BJ (cell line): ENCODE results near the gene RPS6KB1. TPM values are rescaled to one million over a fixed set of nuclear protein-coding genes. Genes with fewer than 3 reads are reported as not detected.
A peak's percentile ranks its signal among the peaks of the same experiment; 100 is the strongest.

ENCODE experiments used
- CTCF ChIA-PET: fragments of 350-600 bp; formaldehyde crosslinking; extraction: SDS; loops from one replicate; lab custom pipeline; 2021; ENCODE audit warnings: antibody characterized with exemption, inconsistent platforms; lab: Yijun Ruan, JAX
- POLR2A ChIA-PET: fragments of 300-600 bp; sonication (Branson Sonifier 250); formaldehyde crosslinking; extraction: SDS; loops from one replicate; lab custom pipeline; 2021; ENCODE audit warnings: antibody characterized with exemption; lab: Charles Lee
- DNase-seq: peaks from one replicate; pipeline ENCODE4 v3.0.0-alpha.2; 2011; ENCODE audit warnings: low read depth
- H3K27me3 ChIP-seq: 2 replicates; pipeline ENCODE4 v1.6.0; 2011; ENCODE audit warnings: low read length; ENCODE audit not compliant: control insufficient read depth, insufficient read depth
- H3K36me3 ChIP-seq: 2 replicates; pipeline ENCODE4 v1.5.1; 2011; ENCODE audit warnings: low read length; ENCODE audit not compliant: control insufficient read depth, insufficient read depth
- H3K4me3 ChIP-seq: 2 replicates; pipeline ENCODE4 v1.5.1; 2011; ENCODE audit warnings: low read depth, mild to moderate bottlenecking, control low read depth, low read length
- CTCF ChIP-seq: IDR thresholded peaks from 2 replicates; pipeline ENCODE4 v1.5.1; 2011; ENCODE audit warnings: low read depth, mild to moderate bottlenecking, control low read depth, inconsistent platforms, low read length, moderate library complexity; ENCODE audit not compliant: insufficient read depth
- polyA minus RNA-seq: library from RNA; depleted of rRNA, polyadenylated mRNA; stranded (reverse); fragments of >200 nt; gene quantifications from 2 replicates; pipeline ENCODE4 v1.2.3, GENCODE V29; 2011; rRNA and poly(A)+ RNA removed
- polyA plus RNA-seq: library from polyadenylated mRNA; depleted of rRNA; stranded (reverse); fragments of >200 nt; gene quantifications from 2 replicates; pipeline ENCODE4 v1.2.3, GENCODE V29; 2011; rRNA removed

Gene RPS6KB1
- polyA plus RNA-seq, result 7.4 and 15.7 TPM in 2 replicates
- polyA minus RNA-seq, result 6.8 and 8.3 TPM in 2 replicates

- ChIA-PET CTCF (interaction anchor here (1.0 to 1.3 kb wide), 2 partner anchors 21 to 147 kb away, joined by 3 read pairs; no protein-coding TSS in a partner anchor), POLR2A (interaction anchor here (0.6 kb wide), 1 partner anchor 168 kb away, joined by 19 read pairs; no protein-coding TSS in a partner anchor)
- Histone ChIP-seq H3K27me3 (no peaks in the 10 kb centered on the region), H3K36me3 (no peaks in the 10 kb centered on the region), H3K4me3 (peak within 1 kb of the TSS; percentile 98)
- TF ChIP-seq CTCF, result no peak
- DNase-seq, result peak; percentile 99
Observed at GRCh38 chr17:59892924-59893675, at the start of gene RPS6KB1, which contains the start of gene TUBD1. RPS6KB1 (plus strand) TSS chr17:59893121; CDS start chr17:59893185, 64 bp downstream. TUBD1 (minus strand) TSS chr17:59892943; CDS start chr17:59891002, 1,941 bp downstream.

DNA sequence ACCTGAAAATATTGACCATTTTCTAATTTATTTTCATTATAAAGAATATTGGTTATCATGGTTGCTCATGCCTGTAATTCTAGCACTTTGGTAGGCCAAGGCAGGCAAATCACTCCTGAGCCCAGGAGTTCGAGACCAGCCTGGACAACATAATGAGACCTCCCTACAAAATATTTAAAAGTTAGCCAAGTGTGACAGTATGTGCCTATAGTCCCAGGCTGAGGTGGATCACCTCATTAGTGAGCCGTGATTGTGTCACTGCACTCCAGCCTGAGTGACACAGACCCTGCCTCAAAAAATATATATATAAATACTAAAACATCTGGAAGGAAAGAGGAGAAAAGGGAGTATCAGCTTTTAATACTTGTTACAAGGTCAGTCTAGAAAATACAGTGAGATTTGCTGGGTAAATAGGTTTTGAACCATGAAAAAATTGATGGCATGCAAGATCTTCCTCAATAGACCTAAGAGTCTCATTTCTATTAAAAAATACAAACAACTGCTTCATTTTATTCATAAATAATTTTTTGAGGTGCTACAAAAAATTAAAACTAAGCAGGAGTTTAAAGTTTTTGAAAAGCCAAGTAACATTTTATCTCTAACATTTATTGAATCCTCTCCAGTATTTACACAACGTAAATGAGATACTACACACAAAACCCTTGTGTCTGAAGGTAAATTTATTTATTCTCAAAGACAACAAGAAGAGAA is 47.9 kb upstream of the RPS6KB1 start:
- Histone ChIP-seq H3K36me3 (no peaks in the 10 kb centered on the region; the same call in 1 of the 2 replicates), H3K27me3 (no peaks in the 10 kb centered on the region), H3K4me3 (no peak overlapping the region)
- ChIA-PET POLR2A (interaction anchor here (1.1 to 2.9 kb wide), 2 partner anchors 75 to 90 kb away, joined by 4 to 8 read pairs; no protein-coding TSS in a partner anchor), CTCF (interaction anchor here (1.0 to 4.0 kb wide), 4 partner anchors 14 to 98 kb away, joined by 3 to 24 read pairs (median 9); no protein-coding TSS in a partner anchor)
- DNase-seq, result no peak
- TF ChIP-seq CTCF, result no peak

DNA sequence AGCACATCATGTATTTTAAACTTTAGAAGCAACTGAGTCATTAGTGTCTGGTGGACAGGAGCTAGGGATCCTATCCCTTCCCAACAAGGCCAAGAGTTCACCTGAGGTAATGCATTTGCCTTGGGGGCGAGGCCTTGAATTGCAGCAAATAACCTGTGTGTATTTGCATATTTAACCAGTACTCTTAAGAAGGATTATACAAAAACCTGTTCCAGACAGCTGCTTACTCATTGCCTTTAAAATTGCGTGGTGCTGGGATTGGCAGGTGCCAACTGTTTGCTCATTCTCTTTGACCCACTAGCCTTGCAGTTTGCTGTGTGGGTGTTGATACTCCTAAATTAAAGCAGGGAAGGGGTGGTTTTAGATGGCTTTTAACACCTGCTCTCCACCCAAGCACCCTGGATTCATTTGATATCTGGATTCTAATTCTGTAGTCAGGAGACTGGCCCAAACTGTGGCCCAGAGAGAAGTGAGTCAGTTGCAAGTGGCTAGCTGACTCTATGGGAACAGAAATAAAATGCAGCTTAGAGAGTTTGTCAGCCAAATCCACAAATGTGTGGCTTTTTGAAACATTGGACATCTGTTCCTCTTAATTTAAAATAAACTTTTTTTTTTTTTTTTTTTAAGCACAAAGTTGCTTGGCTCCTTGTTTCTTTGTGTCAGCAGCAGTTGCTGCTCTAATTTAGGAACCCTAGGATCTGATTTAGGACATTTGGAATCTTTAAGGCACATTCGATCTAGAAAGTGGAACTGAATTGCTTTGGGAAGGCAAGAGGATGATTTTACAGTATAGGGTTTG is 47.1 kb upstream of the RPS6KB1 start:
- Histone ChIP-seq H3K4me3 (no peak overlapping the region), H3K27me3 (no peaks in the 10 kb centered on the region), H3K36me3 (no peaks in the 10 kb centered on the region; the same call in 1 of the 2 replicates)
- POLR2A ChIA-PET, result interaction anchor here (0.8 to 2.9 kb wide), 3 partner anchors 76 to 95 kb away, joined by 3 to 8 read pairs (median 4); no protein-coding TSS in a partner anchor
- no peak for TF ChIP-seq CTCF
- DNase-seq, result no peak
- CTCF ChIA-PET, result interaction anchor here (1.0 to 4.0 kb wide), 4 partner anchors 13 to 99 kb away, joined by 3 to 24 read pairs (median 9); no protein-coding TSS in a partner anchor

DNA sequence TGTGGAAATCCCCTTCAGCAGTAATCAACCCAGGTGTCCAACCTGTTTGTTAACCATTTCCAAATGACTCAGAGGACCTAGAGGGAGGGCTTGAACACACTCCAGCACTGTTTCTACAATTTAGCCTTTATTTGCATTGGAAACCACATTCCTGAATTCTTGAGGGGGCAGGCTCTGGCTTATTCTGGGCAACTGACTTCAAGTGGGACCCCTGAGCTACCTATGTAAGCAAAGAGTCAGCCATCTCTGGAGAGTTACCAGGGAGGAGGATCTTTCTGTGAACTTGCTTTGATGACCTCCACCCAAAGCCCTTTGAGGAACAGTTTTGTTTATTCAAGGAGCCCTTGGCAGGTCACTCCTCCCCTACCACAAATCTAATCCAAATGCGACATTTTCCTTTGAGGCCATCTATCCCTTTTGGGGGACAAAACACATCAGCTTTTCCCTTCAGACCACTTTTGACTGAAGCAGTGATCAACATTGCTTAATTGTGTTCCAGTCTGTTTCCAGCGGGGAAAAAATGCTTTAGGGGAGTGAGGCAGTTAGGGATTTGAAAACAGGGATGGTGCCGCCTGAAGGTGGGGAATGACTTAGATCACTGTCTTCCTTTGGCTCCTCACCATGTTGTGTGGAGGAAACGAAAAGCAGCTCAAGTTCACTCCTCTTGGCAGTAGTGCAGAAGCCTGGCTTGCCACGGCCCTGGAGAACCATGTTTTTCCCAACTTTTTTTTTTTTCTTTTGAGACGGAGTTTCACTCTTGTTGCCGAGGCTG is 46.3 kb upstream of the RPS6KB1 start:
- DNase-seq, result no peak
- Histone ChIP-seq H3K4me3 (no peak overlapping the region), H3K36me3 (no peaks in the 10 kb centered on the region; the same call in 1 of the 2 replicates), H3K27me3 (no peaks in the 10 kb centered on the region)
- CTCF ChIA-PET, result interaction anchor here (2.0 to 4.0 kb wide), 3 partner anchors 12 to 99 kb away, joined by 15 to 24 read pairs (median 18); no protein-coding TSS in a partner anchor
- POLR2A ChIA-PET, result interaction anchor here (0.7 to 2.9 kb wide), 3 partner anchors 9 to 95 kb away, joined by 3 to 8 read pairs (median 4); no protein-coding TSS in a partner anchor
- TF ChIP-seq CTCF, result no peak
